ENCODE measurements around the gene CRHR2. TPM values are rescaled to one million over a fixed set of nuclear protein-coding genes. Genes with fewer than 3 reads are reported as not detected.

CRHR2 gene
- total RNA-seq, 2 donors from 2014 or later: not detected

GRCh38 chr7:30684351-30684750, 2.1 kb upstream of the CRHR2 start:
- ATAC-seq (replicated peaks in 1 of 2) (no peak), DNase-seq (no peak)
- H3K36me3 Mint-ChIP-seq (ENCODE audit: insufficient read depth in 2 of 2): no peaks in the 10 kb centered on the region
- H3K4me1 Mint-ChIP-seq (ENCODE audit: low read depth): peaks cover 14% of the 10 kb centered on the region
- no peak overlapping the region for H3K4me3 Mint-ChIP-seq
- peaks cover 55% of the 10 kb centered on the region for H3K27me3 Mint-ChIP-seq (ENCODE audit: low read depth)
- no peaks in the 10 kb centered on the region for H3K9me3 Mint-ChIP-seq
- H3K27ac Mint-ChIP-seq: no peak overlapping the region

- Mint-ChIP-seq H3K9me3 (no peaks in the 10 kb centered on the region), H3K4me3 (peak overlapping the region in 1 of 2 donors; percentile 27), H3K36me3 (ENCODE audit: insufficient read depth in 2 of 2) (no peaks in the 10 kb centered on the region), H3K4me1 (ENCODE audit: low read depth) (peaks cover 14% of the 10 kb centered on the region), H3K27me3 (ENCODE audit: low read depth) (peaks cover 60% of the 10 kb centered on the region), H3K27ac (no peak overlapping the region)
- ATAC-seq (replicated peaks in 1 of 2) (no peak), DNase-seq (no peak)
Measured at GRCh38 chr7:30683816-30684215, 1.6 kb upstream of the CRHR2 start.

- DNase-seq (no peak), ATAC-seq (replicated peaks in 1 of 2) (no peak)
- Mint-ChIP-seq H3K4me1 (ENCODE audit: low read depth) (peaks cover 14% of the 10 kb centered on the region), H3K4me3 (peak overlapping the region in 1 of 2 donors; percentile 27), H3K9me3 (no peaks in the 10 kb centered on the region), H3K27ac (no peak overlapping the region), H3K36me3 (ENCODE audit: insufficient read depth in 2 of 2) (no peaks in the 10 kb centered on the region), H3K27me3 (ENCODE audit: low read depth) (peaks cover 65% of the 10 kb centered on the region)
Measured at GRCh38 chr7:30683306-30683705, 1.1 kb upstream of the CRHR2 start.

GRCh38 chr7:30681815-30682211, 443 bp downstream of the CRHR2 start:
- Mint-ChIP-seq H3K27me3 (ENCODE audit: low read depth) (peaks cover 75% of the 10 kb centered on the region), H3K4me3 (peak overlapping the region; percentile 77), H3K4me1 (ENCODE audit: low read depth) (peaks cover 14% of the 10 kb centered on the region), H3K36me3 (ENCODE audit: insufficient read depth in 2 of 2) (no peaks in the 10 kb centered on the region), H3K27ac (no peak overlapping the region), H3K9me3 (no peaks in the 10 kb centered on the region)
- DNase-seq (peak in 1 of 2 donors; percentile 10), ATAC-seq (replicated peaks in 1 of 2) (peak; percentile 37 to 38)

GRCh38 chr7:30681331-30681797, 892 bp downstream of the CRHR2 start:
- H3K4me1 Mint-ChIP-seq (ENCODE audit: low read depth): peaks cover 14% of the 10 kb centered on the region

GRCh38 chr7:30679664-30680063, 2.6 kb downstream of the CRHR2 start:
- H3K4me1 Mint-ChIP-seq (ENCODE audit: low read depth): peaks cover 14% of the 10 kb centered on the region
- H3K9me3 Mint-ChIP-seq: no peaks in the 10 kb centered on the region
- H3K27me3 Mint-ChIP-seq (ENCODE audit: low read depth): peaks cover 71% of the 10 kb centered on the region
- no peak overlapping the region for H3K27ac Mint-ChIP-seq
- ATAC-seq (replicated peaks in 1 of 2) (no peak), DNase-seq (no peak)
- H3K36me3 Mint-ChIP-seq (ENCODE audit: insufficient read depth in 2 of 2): no peaks in the 10 kb centered on the region
- H3K4me3 Mint-ChIP-seq: no peak overlapping the region

More at GRCh38 chr7:30681331-30681797, 892 bp downstream of the CRHR2 start:
- Mint-ChIP-seq H3K27me3 (ENCODE audit: low read depth) (peaks cover 79% of the 10 kb centered on the region), H3K9me3 (no peaks in the 10 kb centered on the region), H3K4me3 (peak overlapping the region; percentile 77), H3K27ac (no peak overlapping the region), H3K36me3 (ENCODE audit: insufficient read depth in 2 of 2) (no peaks in the 10 kb centered on the region)
- DNase-seq (no peak), ATAC-seq (replicated peaks in 1 of 2) (no peak)

- no peak for DNase-seq
- no peak for ATAC-seq (replicated peaks in 1 of 2)
- peaks cover 62% of the 10 kb centered on the region for H3K27me3 Mint-ChIP-seq (ENCODE audit: low read depth)
- no peak overlapping the region for H3K4me3 Mint-ChIP-seq
- H3K36me3 Mint-ChIP-seq (ENCODE audit: insufficient read depth in 2 of 2): no peaks in the 10 kb centered on the region
- peaks cover 14% of the 10 kb centered on the region for H3K4me1 Mint-ChIP-seq (ENCODE audit: low read depth)
- H3K27ac Mint-ChIP-seq: no peak overlapping the region
- H3K9me3 Mint-ChIP-seq: no peaks in the 10 kb centered on the region
Measured at GRCh38 chr7:30678805-30679204, 3.5 kb downstream of the CRHR2 start.

GRCh38 chr7:30674876-30675275, 7.4 kb downstream of the CRHR2 start:
- DNase-seq (no peak), ATAC-seq (replicated peaks in 1 of 2) (no peak)
- no peak overlapping the region for H3K27ac Mint-ChIP-seq

GRCh38 chr7:30674420-30674819, 7.8 kb downstream of the CRHR2 start:
- no peak overlapping the region for H3K27ac Mint-ChIP-seq
- no peaks in the 10 kb centered on the region for H3K36me3 Mint-ChIP-seq (ENCODE audit: insufficient read depth in 2 of 2)
- H3K4me1 Mint-ChIP-seq (ENCODE audit: low read depth): no peaks in the 10 kb centered on the region
- DNase-seq: no peak
- no peak for ATAC-seq (replicated peaks in 1 of 2)
- H3K27me3 Mint-ChIP-seq (ENCODE audit: low read depth): peaks cover 27% of the 10 kb centered on the region
- H3K4me3 Mint-ChIP-seq: no peak overlapping the region
- H3K9me3 Mint-ChIP-seq: no peaks in the 10 kb centered on the region

More at GRCh38 chr7:30674876-30675275, 7.4 kb downstream of the CRHR2 start:
- no peaks in the 10 kb centered on the region for H3K4me1 Mint-ChIP-seq (ENCODE audit: low read depth)
- H3K36me3 Mint-ChIP-seq (ENCODE audit: insufficient read depth in 2 of 2): no peaks in the 10 kb centered on the region
- H3K9me3 Mint-ChIP-seq: no peaks in the 10 kb centered on the region
- peaks cover 29% of the 10 kb centered on the region for H3K27me3 Mint-ChIP-seq (ENCODE audit: low read depth)
- H3K4me3 Mint-ChIP-seq: no peak overlapping the region

- no peak overlapping the region for H3K27ac Mint-ChIP-seq
- H3K9me3 Mint-ChIP-seq: no peaks in the 10 kb centered on the region
- ATAC-seq (replicated peaks in 1 of 2) (no peak), DNase-seq (no peak)
- H3K4me3 Mint-ChIP-seq: no peak overlapping the region
- peaks cover 7% of the 10 kb centered on the region for H3K27me3 Mint-ChIP-seq (ENCODE audit: low read depth)
- no peaks in the 10 kb centered on the region for H3K4me1 Mint-ChIP-seq (ENCODE audit: low read depth)
- H3K36me3 Mint-ChIP-seq (ENCODE audit: insufficient read depth in 2 of 2): no peaks in the 10 kb centered on the region
Measured at GRCh38 chr7:30671793-30672465, 10.3 kb downstream of the CRHR2 start.

GRCh38 chr7:30668102-30668501, 14.2 kb downstream of the CRHR2 start:
- H3K27ac Mint-ChIP-seq: no peak overlapping the region
- no peak for ATAC-seq (replicated peaks in 1 of 2)
- no peaks in the 10 kb centered on the region for H3K36me3 Mint-ChIP-seq (ENCODE audit: insufficient read depth in 2 of 2)
- H3K4me3 Mint-ChIP-seq: no peak overlapping the region
- H3K9me3 Mint-ChIP-seq: no peaks in the 10 kb centered on the region
- H3K4me1 Mint-ChIP-seq (ENCODE audit: low read depth): no peaks in the 10 kb centered on the region
- H3K27me3 Mint-ChIP-seq (ENCODE audit: low read depth): no peaks in the 10 kb centered on the region
- no peak for DNase-seq

GRCh38 chr7:30667172-30667571, 15.1 kb downstream of the CRHR2 start:
- H3K27me3 Mint-ChIP-seq (ENCODE audit: low read depth): no peaks in the 10 kb centered on the region
- ATAC-seq (replicated peaks in 1 of 2) (no peak), DNase-seq (no peak)
- H3K27ac Mint-ChIP-seq: no peak overlapping the region
- H3K36me3 Mint-ChIP-seq (ENCODE audit: insufficient read depth in 2 of 2): no peaks in the 10 kb centered on the region
- no peaks in the 10 kb centered on the region for H3K9me3 Mint-ChIP-seq
- no peaks in the 10 kb centered on the region for H3K4me1 Mint-ChIP-seq (ENCODE audit: low read depth)
- no peak overlapping the region for H3K4me3 Mint-ChIP-seq

- no peaks in the 10 kb centered on the region for H3K36me3 Mint-ChIP-seq (ENCODE audit: insufficient read depth in 2 of 2)
- no peak overlapping the region for H3K4me3 Mint-ChIP-seq
- H3K27ac Mint-ChIP-seq: no peak overlapping the region
- no peak for ATAC-seq (replicated peaks in 1 of 2)
- H3K27me3 Mint-ChIP-seq (ENCODE audit: low read depth): no peaks in the 10 kb centered on the region
- DNase-seq: no peak
- H3K4me1 Mint-ChIP-seq (ENCODE audit: low read depth): no peaks in the 10 kb centered on the region
- no peaks in the 10 kb centered on the region for H3K9me3 Mint-ChIP-seq
Measured at GRCh38 chr7:30665449-30665848, 16.8 kb downstream of the CRHR2 start.

- H3K36me3 Mint-ChIP-seq (ENCODE audit: insufficient read depth in 2 of 2): no peaks in the 10 kb centered on the region
- DNase-seq (no peak), ATAC-seq (replicated peaks in 1 of 2) (no peak)
- H3K4me1 Mint-ChIP-seq (ENCODE audit: low read depth): no peaks in the 10 kb centered on the region
- no peak overlapping the region for H3K4me3 Mint-ChIP-seq
- H3K27me3 Mint-ChIP-seq (ENCODE audit: low read depth): no peaks in the 10 kb centered on the region
- no peak overlapping the region for H3K27ac Mint-ChIP-seq
- H3K9me3 Mint-ChIP-seq: no peaks in the 10 kb centered on the region
Measured at GRCh38 chr7:30665043-30665442, 17.2 kb downstream of the CRHR2 start.
